A549 (cell line): ENCODE data around the gene COL4A5.

ENCODE experiments used
- POLR2A ChIP-seq: IDR thresholded peaks from 2 replicates; pipeline ENCODE4 v1.6.1; 2012; ENCODE audit warnings: mild to moderate bottlenecking, low read length
- SMC3 ChIP-seq: fragments of >200 bp; sonication (Bioruptor Twin); formaldehyde crosslinking; IDR thresholded peaks from 3 replicates; pipeline ENCODE4 v1.6.1; 2018; ENCODE audit warnings: inconsistent platforms
- TF ChIP-seq, protein P1 (sequence below): fragments of >200 bp; sonication (Bioruptor Twin); formaldehyde crosslinking; IDR thresholded peaks from 3 replicates; pipeline ENCODE4 v1.5.1; 2016
- TF ChIP-seq, protein P2 (sequence below): fragments of 200-600 bp; sonication (generic); IDR thresholded peaks from 2 replicates; pipeline ENCODE4 v1.6.1; 2016; ENCODE audit warnings: antibody characterized with exemption, mild to moderate bottlenecking, moderate library complexity
- TF ChIP-seq, protein P3 (sequence below): fragments of 150-350 bp; IDR thresholded peaks from 2 replicates; pipeline ENCODE4 v1.6.1; 2014; ENCODE audit warnings: low read depth, mild to moderate bottlenecking, low read length

DNA sequence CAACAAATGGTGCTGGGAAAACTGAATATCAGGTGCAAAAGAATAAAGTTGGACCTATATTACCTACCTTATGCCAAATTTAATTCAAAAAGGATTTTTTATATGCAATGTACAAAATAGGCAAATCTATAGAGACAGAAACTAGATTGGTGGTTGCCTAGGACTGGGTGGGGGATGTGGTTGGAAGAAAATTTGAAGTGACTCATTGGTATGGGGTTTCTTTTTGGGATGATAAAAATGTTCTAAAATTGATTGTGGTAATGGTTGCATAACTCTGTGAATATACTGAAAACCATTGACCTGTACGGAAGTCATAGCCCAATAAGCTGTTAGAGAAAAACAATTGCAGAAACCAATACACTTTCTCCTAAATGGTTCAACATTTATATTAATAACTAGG, 72.1 kb downstream of the COL4A5 start:
- TF ChIP-seq, protein P1, sequence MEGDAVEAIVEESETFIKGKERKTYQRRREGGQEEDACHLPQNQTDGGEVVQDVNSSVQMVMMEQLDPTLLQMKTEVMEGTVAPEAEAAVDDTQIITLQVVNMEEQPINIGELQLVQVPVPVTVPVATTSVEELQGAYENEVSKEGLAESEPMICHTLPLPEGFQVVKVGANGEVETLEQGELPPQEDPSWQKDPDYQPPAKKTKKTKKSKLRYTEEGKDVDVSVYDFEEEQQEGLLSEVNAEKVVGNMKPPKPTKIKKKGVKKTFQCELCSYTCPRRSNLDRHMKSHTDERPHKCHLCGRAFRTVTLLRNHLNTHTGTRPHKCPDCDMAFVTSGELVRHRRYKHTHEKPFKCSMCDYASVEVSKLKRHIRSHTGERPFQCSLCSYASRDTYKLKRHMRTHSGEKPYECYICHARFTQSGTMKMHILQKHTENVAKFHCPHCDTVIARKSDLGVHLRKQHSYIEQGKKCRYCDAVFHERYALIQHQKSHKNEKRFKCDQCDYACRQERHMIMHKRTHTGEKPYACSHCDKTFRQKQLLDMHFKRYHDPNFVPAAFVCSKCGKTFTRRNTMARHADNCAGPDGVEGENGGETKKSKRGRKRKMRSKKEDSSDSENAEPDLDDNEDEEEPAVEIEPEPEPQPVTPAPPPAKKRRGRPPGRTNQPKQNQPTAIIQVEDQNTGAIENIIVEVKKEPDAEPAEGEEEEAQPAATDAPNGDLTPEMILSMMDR, result no peak
- TF ChIP-seq, protein P2, sequence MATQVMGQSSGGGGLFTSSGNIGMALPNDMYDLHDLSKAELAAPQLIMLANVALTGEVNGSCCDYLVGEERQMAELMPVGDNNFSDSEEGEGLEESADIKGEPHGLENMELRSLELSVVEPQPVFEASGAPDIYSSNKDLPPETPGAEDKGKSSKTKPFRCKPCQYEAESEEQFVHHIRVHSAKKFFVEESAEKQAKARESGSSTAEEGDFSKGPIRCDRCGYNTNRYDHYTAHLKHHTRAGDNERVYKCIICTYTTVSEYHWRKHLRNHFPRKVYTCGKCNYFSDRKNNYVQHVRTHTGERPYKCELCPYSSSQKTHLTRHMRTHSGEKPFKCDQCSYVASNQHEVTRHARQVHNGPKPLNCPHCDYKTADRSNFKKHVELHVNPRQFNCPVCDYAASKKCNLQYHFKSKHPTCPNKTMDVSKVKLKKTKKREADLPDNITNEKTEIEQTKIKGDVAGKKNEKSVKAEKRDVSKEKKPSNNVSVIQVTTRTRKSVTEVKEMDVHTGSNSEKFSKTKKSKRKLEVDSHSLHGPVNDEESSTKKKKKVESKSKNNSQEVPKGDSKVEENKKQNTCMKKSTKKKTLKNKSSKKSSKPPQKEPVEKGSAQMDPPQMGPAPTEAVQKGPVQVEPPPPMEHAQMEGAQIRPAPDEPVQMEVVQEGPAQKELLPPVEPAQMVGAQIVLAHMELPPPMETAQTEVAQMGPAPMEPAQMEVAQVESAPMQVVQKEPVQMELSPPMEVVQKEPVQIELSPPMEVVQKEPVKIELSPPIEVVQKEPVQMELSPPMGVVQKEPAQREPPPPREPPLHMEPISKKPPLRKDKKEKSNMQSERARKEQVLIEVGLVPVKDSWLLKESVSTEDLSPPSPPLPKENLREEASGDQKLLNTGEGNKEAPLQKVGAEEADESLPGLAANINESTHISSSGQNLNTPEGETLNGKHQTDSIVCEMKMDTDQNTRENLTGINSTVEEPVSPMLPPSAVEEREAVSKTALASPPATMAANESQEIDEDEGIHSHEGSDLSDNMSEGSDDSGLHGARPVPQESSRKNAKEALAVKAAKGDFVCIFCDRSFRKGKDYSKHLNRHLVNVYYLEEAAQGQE, result no peak
- TF ChIP-seq, protein P3, sequence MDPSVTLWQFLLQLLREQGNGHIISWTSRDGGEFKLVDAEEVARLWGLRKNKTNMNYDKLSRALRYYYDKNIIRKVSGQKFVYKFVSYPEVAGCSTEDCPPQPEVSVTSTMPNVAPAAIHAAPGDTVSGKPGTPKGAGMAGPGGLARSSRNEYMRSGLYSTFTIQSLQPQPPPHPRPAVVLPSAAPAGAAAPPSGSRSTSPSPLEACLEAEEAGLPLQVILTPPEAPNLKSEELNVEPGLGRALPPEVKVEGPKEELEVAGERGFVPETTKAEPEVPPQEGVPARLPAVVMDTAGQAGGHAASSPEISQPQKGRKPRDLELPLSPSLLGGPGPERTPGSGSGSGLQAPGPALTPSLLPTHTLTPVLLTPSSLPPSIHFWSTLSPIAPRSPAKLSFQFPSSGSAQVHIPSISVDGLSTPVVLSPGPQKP, result no peak
- TF ChIP-seq POLR2A (no peak), SMC3 (no peak)
